ENCODE measurements around the gene ADIPOR2. TPM values are rescaled to one million over a fixed set of nuclear protein-coding genes. Genes with fewer than 3 reads are reported as not detected.

The ADIPOR2 gene
- total and polyA plus RNA-seq, 2 donors (not counting 1 experiment from before 2014, with no cell fraction given): 9.2 to 35.9 TPM

DNA sequence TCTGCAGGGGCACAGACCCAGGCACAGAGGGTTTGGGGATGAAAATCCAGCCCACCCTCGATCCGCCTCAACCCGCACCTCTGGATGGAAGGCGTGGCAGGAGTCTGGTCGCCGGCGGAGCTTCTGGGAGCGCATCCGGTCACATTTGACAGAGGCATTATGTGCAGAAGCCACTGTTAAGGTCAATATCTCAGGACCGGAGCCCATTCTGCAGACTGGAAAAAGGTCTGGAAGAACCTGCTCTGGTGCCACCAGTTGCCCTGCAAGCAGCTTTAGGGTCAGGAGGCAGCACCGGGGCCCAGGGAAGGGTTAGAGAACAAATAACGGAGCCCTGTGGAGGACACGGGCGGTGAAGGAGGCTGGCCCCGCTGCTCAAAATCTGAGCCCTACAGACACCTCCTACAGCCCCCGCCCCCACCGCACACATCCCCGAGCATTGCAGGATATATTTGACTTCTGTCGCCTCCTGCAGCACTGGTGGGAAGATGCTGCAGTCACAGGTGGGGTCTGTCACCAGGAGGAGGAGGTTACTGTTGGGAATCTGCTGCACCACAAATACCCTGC, 104.4 kb downstream of the ADIPOR2 start:
- peak; percentile 36 for DNase-seq
- H3K9me3 ChIP-seq (ENCODE audit: control extremely low read depth in 1 of 3, control insufficient read depth in 2 of 3, insufficient read depth in 1 of 3, low read length in 2 of 3): no peaks in the 10 kb centered on the region
- H3K36me3 ChIP-seq (replicated peaks in 1 of 2; ENCODE audit: control extremely low read depth in 1 of 2, control insufficient read depth in 1 of 2, extremely low read depth in 1 of 2, insufficient read depth in 2 of 2, low read length in 1 of 2): no peaks in the 10 kb centered on the region
- no peak overlapping the region for H3K9ac ChIP-seq (ENCODE audit: low read length)
- H3K27ac ChIP-seq (ENCODE audit: low read length in 2 of 2): no peak overlapping the region
- POLR2A ChIA-PET: interaction anchor here (0.7 to 1.7 kb wide), 3 partner anchors 129 to 145 kb away, joined by 3 to 17 read pairs (median 6); no protein-coding TSS in a partner anchor
- Mint-ChIP-seq H3K27ac (peak overlapping the region; percentile 81), H3K4me3 (peak overlapping the region; percentile 98), H3K4me1 (peaks cover 28% of the 10 kb centered on the region), H3K27me3 (no peaks in the 10 kb centered on the region), H3K9me3 (ENCODE audit: insufficient read depth) (no peaks in the 10 kb centered on the region)
- no peak for TF ChIP-seq EZH2 (IDR thresholded peaks at IDR 0.05; ENCODE audit: borderline replicate concordance, insufficient read depth, low read depth, low read length, poor library complexity, severe bottlenecking)
- TF ChIP-seq, protein P1, sequence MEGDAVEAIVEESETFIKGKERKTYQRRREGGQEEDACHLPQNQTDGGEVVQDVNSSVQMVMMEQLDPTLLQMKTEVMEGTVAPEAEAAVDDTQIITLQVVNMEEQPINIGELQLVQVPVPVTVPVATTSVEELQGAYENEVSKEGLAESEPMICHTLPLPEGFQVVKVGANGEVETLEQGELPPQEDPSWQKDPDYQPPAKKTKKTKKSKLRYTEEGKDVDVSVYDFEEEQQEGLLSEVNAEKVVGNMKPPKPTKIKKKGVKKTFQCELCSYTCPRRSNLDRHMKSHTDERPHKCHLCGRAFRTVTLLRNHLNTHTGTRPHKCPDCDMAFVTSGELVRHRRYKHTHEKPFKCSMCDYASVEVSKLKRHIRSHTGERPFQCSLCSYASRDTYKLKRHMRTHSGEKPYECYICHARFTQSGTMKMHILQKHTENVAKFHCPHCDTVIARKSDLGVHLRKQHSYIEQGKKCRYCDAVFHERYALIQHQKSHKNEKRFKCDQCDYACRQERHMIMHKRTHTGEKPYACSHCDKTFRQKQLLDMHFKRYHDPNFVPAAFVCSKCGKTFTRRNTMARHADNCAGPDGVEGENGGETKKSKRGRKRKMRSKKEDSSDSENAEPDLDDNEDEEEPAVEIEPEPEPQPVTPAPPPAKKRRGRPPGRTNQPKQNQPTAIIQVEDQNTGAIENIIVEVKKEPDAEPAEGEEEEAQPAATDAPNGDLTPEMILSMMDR (IDR thresholded peaks at IDR 0.05): no peak
- H3K27me3 ChIP-seq (replicated peaks in 1 of 4; ENCODE audit: control extremely low read depth in 1 of 4, control insufficient read depth in 3 of 4, insufficient read depth in 4 of 4, low read length in 3 of 4): no peaks in the 10 kb centered on the region
- intact Hi-C loops (cut with micrococcal nuclease): no loop called here
- H3K4me3 ChIP-seq (ENCODE audit: control extremely low read depth in 1 of 5, extremely low read depth in 1 of 5, insufficient read depth in 1 of 5, low read depth in 2 of 5, low read length in 4 of 5): no peak overlapping the region
- H3K4me2 ChIP-seq (replicated peaks; ENCODE audit: low read depth, low read length, poor library complexity, severe bottlenecking): peak overlapping the region; percentile 94
- CTCF ChIA-PET: interaction anchor here (0.6 to 15.6 kb wide), 10 partner anchors 104 to 410 kb away, joined by 3 to 620 read pairs (median 4); partner anchors contain the start of gene CACNA2D4
- no peaks in the 10 kb centered on the region for H4K20me1 ChIP-seq (ENCODE audit: control insufficient read depth, insufficient read depth, low read length, poor library complexity, severe bottlenecking)
- H2AFZ ChIP-seq (ENCODE audit: insufficient read depth, low read depth, low read length, poor library complexity, severe bottlenecking): peak overlapping the region; percentile 88
- no peak for ATAC-seq (ENCODE audit: low read depth)
- WGBS (ENCODE audit: insufficient coverage): 94% methylated on average over 14 of the region's 19 CpGs
- no peaks in the 10 kb centered on the region for H3K79me2 ChIP-seq (ENCODE audit: control insufficient read depth, insufficient read depth, low read length)
- peaks cover 10 to 33% of the 10 kb centered on the region in 2 donors for H3K4me1 ChIP-seq (ENCODE audit: control insufficient read depth in 2 of 2, insufficient read depth in 2 of 2, low read length in 2 of 2)

Measured in B cell (primary cell).